ENCODE results near the gene CLEC4F.
"Not testable (repeated sequence)": the region's sequence is repeated elsewhere in the genome, so short reads cannot be mapped to it uniquely, and the experiment has no call there.

CLEC4F gene

DNA sequence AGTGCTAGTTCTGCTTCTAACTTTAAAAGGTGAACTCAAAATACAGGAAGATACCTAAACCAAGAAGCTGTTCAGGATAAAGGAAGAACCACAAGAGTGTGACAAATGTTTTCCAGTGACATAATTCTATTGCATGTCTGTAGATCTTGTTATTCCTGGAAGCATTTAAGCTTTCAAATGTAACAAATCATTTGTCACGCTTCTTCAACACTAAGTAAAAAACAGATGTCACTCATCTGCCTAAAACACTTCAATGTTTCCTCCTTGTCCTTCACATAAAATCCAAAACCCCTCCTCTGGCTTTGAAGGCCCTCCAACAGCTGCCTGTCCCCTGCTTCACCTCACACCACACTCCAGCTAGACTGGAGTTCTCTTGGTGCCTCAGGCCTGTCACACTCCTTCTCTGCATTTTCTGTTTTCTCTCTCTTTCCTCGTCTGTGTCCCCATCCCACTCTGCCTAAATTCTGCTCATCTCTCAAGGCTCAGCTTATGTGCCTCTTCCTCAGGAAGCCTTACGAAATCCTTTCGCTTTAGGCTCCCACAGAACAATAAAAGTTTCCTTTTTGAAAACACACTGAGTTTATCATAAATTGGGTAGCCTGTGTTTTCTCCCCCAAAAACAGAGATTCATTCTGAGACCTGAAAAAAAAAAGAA, 6.4 kb upstream of the CLEC4F start:
- DNase-seq (ENCODE audit: low spot score): no peak

DNA sequence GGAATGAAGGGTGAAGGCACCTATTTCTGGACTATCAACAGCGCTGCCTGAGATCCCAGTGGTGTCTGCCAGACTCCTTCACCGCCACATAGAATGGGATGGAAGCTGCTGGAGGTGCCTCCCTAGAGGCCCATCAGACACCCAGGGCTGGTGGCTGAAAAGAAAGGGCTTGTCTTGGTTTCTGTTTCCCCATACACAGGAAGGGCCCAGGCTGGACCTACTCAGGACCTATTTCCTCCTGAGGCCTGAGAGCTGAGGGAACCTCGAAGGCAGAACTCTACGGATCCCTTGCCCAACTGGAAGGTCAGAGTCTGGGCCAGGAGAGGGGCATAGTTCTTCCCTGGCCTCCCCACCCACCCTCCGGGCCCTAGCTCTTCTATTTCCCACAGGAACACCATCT, 2.9 kb upstream of the CLEC4F start:
- no peak for DNase-seq (ENCODE audit: low spot score)

DNA sequence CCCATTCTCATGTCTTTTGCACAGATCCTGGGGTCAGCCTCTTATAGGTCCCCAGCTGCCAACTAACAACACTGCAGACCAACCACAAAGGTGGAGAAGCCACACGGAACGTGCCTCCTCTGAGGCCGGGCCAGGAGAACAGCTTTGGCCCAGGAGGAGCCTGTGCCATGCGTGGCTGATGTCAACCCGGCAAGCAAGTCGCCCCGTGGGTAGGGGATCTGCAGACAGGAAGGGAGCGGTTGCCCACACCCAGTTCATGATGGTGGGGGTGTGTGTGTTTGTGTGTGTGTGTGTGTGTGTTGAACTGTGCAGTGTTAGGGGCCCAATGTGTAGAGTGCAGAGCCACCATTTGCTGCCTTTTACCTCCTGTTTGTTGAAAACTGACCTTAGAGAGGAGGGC, 2.4 kb upstream of the CLEC4F start:
- no peak for DNase-seq (ENCODE audit: low spot score)

DNA sequence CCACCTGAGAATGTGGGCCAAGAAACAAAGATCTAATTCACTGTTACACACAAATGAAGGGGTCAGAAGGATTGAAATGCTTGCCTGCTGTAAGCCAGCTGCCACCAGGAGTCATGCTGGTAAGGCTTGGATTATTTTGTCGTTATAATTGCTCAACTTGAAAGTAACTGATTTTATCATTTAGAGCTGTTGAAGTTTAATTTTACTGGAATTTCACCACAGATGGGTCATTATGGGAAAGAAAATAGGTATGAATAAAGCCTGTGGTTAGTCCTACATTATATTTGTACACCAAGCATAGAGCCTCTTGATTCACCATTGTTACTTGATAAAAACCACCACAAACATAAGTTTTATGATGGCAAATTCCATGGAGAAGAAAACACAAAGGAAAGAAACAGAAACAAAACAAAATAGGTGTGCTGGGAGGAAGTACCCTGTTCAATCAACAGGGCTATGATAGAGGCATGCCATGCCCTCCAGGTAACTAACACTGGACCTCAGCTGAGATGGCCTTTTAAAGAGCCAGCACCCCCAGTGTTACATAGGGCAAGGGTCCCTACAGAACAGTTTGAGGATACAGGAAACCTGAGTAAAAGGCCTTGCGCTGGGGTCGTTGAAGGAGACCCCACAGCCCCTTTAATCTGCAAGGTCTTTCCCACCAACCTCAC, 3.0 kb downstream of the CLEC4F start:
- DNase-seq (ENCODE audit: low spot score): no peak

DNA sequence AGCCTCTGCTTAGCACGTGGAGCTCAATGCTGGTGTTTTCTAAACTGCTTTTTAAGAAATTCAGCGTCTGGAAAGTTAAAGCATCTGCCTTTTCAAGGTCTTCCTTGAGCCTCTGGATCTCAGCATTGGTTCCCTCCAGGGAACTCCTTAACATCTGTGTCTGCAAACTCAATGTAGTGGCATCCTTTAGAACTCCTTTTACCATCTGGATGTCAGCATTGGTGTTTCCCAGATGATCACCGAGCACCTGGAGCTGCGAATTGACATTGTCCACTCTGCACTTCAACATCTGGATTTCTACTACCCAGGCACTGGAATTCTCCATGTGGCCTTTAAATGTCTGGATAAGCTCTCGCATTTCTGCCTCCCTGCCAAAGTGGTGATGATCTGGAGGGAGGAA, 3.7 kb downstream of the CLEC4F start:
- no peak for DNase-seq (ENCODE audit: low spot score)

DNA sequence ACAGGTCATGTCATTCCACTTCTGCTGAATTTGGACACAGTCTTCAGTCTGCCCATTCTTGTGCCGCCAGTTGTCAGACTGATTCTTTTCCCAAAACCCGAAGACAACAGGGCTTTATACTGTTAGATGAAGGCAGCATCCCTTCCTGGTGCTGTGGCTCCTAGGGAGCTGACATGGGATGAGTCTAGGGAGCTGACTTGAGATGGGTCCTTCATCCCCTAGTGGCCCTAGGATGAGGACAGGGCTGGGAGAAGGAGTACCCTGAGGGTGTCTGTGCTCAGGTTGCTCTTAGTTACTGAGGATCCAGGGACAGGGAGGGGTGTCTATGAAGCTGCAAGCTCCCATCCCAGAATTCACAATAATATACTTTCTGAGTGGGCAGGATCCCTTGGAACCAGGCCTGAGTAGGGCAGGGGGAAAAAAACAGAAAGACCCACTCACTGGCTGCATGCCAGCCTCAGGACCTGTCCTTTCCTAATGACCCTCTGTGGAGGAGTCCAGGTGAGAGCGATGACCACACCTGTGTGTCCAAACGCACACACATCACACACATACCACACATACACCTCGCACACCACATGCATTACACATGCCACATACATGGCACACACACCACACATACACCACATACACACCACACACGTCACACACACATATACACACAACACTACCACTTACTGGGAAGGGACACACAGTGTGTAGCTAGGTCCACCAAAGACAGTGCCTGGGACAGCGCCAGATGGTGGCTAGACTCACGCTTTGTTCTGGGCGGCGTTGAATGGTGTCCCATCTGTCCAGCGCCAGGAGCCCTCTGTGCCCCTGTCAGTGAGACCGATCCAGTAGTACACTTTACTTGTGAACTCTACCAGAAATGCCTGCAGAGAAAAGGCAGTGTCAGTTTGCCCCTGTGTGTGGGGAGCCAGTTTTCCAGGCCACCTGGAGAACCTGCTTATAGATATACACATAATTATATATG, 11.1 kb downstream of the CLEC4F start:
- no peak for DNase-seq (ENCODE audit: low spot score)

DNA sequence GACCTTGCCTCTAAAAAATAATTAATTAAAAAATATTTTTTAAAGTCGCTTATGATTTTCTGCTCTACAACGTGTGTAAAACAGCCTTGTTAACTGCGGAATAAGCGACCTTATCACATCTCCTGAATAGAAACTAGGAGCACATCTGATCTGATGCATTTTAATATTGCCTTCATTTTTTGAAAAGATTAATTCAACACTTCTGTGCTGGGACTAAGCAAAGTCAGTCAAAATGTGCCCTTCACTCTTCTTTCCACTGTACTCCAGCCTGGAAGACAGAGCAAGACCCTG, 12.6 kb downstream of the CLEC4F start:
- DNase-seq (ENCODE audit: low spot score): no peak

DNA sequence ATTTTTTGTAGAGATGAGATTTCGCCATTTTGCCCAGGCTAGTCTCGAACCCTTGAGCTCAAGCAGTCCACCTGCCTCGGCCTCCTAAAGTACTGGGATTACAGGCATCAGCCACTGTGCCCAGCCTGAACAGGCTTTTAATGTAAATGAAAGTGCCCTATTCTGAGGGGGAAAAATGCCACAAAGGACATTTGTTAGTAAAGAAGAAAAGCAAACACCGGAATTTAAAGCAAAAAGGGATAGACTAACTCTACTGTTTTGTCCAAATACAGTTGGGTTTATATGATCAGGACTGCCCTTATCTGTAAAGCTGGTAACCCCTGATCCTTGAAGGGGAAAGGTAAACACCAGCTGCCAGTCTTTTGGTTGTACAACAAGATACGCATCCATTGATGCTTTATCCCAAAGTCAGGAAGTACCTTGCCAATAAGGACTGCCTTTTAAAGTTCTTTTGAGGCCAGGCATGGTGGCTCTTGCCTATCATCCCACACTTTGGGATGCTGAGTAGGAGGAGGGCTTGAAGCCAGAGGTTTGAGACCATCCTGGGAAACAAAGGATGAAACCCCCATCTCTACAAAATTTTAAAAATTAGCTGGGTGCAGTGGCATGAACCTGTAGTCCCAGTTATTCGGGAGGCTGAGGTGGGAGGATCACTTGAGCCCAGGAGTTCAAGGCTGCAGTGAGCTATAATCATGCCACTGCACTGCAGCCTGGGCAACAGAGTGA, 13.1 kb downstream of the CLEC4F start:
- DNase-seq (ENCODE audit: low spot score): no peak

DNA sequence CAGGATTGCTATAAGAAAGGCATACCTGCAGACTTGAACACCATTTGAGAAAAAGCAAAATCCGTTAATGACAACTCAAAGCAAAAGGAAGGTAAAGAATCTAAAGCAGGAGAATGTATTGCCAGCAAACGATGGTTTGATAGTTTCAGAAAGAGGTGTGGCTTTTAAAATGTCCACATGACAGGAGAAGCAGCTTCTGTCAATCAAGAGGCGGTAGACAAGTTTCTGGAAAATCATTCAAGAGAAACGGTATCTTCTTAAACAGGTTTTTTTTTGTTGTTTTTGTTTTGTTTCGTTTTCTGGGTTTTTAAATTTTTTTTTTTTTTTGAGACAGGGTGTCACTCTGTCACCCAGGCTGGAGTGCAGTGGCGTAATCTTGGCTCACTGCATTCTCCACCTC, 13.8 kb downstream of the CLEC4F start:
- no peak for DNase-seq (ENCODE audit: low spot score)

DNA sequence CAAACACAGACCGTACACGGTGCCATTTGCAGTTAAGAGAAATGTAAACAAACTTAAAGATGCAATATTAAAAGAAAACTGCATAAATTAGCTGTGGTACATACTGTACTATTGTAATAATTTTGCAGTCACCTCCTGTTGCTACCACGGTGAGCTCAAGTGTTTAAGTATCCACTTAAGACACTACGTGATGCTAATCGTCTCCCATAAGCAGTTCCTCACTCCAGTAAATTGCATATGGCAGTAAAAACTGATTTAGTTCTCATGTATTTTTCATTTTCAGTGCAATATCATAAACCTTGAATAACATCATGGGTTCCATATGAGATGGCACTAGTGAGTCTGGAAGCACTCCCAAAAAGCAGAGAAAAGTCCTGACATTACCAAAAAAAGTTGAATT, 14.4 kb downstream of the CLEC4F start:
- no peak for DNase-seq (ENCODE audit: low spot score)

DNA sequence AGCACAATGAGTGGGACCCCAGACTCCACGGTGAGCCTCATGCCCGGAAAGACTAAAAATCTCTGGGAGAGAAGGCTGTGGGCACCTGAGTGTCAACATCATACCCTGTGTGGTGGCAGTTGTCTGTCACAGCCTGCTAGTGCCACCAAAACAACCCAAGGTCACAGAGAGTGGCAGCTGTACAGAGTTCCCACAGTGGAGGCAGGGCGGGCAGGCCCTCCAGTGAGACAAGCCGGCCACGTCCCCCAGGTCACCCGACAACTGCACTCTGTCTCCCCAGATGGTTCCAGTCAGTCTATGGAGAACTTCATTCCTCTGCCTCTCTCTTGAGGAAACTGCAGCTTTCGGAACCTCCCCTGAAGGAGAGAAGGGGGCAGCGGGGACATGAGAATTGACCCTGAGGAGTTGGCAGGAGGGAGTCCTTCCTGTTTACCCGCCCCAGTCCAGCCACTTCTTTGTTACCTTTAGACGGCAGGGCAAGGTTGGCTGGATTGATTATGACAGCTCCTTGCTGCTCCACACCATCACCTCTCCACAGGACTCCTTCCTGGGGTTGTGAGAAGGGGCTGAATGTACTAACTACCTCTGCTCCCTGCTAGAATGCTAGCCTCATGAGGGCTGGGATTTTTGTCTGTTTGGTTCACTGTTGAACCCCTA, 18.7 kb downstream of the CLEC4F start:
- no peak for DNase-seq (ENCODE audit: low spot score)

DNA sequence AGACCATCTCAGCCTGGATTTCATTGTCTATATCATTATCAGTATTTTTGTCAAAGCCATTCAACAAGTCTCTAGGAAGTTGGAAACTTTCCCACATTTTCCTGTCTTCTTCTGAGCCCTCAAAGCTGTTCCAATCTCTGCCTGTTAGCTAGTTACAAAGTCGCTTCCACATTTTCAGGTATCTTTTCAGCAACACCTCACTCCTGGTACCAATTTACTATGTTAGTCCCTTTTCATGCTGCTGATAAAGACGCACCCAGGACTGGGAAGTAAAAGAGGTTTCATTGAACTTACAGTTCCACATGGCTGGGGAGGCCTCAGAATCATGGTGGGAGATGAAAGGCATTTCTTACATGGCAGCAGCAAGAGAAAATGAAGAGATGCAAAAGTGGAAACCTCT, 20.7 kb downstream of the CLEC4F start:
- no peak for DNase-seq (ENCODE audit: low spot score)

DNA sequence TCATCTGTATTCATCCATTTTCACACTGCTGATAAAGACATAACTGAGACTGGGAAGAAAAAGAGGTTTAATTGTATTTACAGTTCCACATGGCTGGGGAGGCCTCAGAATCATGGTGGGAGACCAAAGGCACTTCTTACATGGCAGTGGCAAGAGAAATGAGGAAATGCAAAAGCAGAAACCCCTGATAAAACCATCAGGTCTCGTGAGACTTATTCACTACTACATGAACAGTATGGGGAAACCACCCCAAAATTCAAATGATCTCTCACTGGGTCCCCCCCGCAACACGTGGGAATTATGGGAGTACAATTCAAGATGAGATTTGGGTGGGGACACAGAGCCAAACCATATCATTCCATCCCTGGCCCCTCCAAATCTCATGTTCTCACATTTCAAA, 22.4 kb downstream of the CLEC4F start:
- not testable (repeated sequence) for DNase-seq (ENCODE audit: low spot score)

DNA sequence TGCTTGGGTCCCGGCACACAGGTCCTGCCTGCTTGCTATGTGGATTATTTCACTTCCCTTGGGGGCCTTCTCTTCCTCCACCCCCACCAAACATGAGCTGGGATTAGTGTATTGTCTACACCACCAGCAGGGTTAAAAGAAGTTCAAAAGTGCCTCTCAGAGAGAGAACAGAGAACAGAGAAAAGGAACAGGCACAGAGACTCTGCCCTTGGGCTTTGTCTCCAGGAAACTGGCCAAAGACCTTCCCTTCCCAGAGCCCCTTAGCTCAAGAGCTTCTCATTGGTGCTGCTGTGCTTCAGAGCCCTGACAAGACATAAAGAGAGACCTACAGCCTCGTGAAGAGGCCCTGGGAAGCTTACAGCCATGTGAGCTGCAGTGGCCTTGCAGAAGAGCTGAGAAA, 22.9 kb downstream of the CLEC4F start:
- DNase-seq (ENCODE audit: low spot score): no peak

DNA sequence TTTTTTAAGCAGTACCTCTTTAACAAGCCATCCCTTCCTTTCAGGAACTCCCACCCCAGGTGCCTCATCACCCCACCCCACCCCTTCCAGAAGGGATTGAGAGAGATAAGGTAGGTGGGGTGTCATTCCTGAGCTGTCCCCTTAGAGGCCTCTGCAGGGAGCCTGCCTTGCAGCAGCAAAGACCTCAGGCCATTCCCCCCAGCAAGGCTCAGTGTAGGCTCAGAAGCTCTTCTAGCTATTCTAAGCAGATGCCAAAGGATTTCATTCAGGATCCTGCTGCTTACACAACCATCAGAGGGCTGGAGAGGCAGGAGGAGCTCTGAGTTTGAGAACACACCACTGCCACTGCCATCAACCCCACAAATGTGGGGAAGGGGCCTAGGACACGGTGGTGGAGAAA, 24.1 kb downstream of the CLEC4F start:
- DNase-seq (ENCODE audit: low spot score): no peak

DNA sequence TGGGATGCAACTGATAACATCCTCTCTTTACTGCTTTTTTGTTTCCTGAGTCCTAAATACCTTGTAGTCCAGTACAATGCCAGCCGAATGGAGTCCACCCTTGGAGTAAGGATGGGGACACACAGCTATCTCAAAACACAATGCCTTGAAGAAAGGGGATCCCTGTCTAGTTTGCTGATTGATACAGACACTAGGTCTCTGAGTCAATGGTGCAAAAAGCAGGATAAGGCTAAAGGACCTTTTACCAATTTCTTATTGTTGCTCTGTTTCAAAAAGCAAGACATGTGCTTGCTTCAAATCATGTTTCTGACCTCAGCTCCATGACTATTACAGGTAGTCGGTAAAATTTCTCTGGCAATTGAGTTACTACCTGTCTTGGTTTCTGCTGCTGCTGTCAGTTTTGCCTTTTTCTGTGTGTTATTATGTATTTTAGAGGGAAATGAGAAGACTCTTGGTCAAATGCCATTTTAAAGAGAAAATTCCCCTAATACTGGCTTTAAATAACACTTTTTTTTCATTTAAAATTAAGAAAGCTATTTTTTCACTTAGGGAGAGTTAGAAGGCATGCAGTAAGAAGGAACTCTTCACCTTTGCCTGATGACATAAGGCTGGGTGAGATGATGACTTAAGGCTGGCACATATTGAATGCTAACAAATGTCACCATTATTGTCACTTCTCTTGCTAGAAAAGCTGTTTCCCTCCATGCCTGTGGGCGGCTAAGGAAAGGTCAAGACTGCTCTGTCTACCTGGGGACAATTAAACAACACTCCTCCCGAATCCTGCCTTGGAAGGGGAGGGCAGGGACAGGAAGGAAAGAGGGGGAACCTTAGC, 25.0 kb downstream of the CLEC4F start:
- no peak for DNase-seq (ENCODE audit: low spot score)

DNA sequence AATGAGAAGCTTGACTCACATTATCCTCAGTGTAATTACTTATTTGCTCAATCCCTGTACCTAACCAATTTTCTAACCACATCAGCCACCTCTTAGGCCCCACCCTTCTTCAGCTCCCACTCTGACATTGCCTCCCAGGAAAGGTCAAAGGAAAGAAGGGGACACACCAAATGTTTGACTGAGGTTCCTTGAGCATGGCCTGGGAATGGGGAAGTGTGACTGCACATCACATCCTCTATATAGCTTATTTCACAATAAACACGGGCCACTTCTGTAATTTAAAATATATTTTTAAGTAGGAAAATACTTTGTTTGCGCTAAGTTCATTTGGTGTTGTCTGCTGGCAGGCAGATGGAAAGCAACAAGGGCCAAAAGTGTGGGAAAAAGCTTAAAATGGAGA, 26.9 kb downstream of the CLEC4F start:
- DNase-seq (ENCODE audit: low spot score): no peak

DNA sequence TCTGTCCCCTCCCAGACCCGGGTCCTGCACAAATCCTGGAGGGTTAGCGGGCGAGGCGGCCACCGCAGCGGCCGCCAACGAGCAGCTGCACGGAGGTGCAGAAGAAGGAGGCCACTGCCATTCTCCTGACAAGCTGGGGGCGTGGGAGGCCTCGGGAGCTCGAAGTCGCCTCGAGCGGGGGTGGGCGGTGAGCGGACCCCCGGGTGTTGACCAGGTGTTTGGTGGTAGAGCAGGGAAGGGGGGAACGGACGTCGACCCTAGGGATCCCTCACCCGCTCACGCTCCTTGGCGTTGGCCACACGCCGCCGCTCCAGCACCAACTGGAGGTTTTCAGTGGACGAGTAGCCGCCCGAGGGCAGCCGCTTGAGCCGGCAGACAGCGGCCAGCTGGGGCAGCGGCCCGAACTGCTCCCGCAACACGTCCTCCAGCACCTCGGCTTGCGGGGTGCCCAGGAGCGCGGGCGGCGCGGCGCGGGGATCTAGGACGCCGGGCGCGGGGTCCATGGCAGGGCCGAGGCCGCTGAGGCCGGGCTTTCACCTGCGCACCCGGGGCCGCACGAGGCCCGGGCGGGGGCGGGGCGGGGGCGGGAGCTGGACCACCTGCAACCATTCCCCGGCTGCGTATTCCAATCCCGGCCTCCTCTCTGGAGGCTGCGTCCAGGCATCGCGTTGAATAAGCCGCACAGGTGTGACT, 30.1 kb downstream of the CLEC4F start, which contains the start of gene FIGLA:
Gene FIGLA, minus strand, starts transcription at position 508 of the 693 bp plus-strand sequence. Its CDS starts 5 bp downstream, at position 503.
- DNase-seq (ENCODE audit: low spot score): no peak

DNA sequence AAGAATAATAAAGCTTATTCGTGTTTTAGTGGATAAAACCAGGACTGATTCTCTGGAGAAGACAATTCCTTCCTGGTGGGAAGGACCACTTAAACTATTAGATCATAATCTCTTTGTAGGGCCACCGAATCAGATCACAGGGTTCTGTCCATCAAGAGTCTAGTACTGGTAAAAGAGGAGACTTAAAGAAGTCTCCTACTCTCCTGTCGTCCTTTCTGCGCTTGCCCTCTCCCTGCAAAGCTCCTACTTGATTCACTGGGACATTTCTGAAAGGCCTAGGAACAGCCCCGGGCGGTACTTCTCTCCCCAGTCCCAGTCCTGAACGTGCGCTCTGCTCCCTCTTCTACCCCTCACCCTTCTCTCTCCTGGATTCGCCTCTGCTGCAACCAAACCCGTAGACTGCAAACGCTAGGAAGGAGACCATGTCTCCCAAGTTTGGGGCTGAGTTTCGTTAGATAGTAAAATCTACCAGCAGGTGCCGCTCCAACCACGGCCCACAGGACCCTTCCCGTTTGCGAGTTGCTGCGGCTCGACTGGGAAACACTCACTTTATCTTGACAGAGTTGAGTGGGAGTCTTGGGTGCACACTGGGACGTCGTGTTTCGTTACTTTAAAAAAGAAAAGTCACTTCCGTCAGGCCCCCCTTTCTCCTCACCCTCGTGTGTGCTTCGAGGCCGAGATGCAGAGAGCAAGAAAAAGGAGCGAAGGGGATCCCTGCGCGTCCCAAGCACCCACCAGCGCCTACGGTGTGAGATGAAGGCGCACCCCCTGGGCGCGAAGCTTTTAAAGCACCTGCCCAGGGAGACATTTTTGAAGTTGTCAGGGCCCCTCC, 30.9 kb downstream of the CLEC4F start:
- peak; percentile 43 for DNase-seq (ENCODE audit: low spot score)
